ENCODE results near the gene VPS29. TPM values are rescaled to one million over a fixed set of nuclear protein-coding genes. Genes with fewer than 3 reads are reported as not detected.
"Not testable (repeated sequence)": the region's sequence is repeated elsewhere in the genome, so short reads cannot be mapped to it uniquely, and the experiment has no call there.

Gene VPS29
- total RNA-seq, 1 donor from 2014 or later, result 80.8 TPM

GRCh38 chr12:110520876-110521712 lies 19.2 kb upstream of the VPS29 start:
- DNase-seq (ENCODE audit: low read depth), result not testable (repeated sequence)

GRCh38 chr12:110518014-110518413 lies 16.1 kb upstream of the VPS29 start:
- not testable (repeated sequence) for DNase-seq (ENCODE audit: low read depth)

- no peak for DNase-seq (ENCODE audit: low read depth)
These were observed 15.1 kb upstream of the VPS29 start for GRCh38 chr12:110516995-110517394.

GRCh38 chr12:110514363-110514762 lies 12.5 kb upstream of the VPS29 start:
- DNase-seq (ENCODE audit: low read depth), result no peak

- DNase-seq (ENCODE audit: low read depth), result no peak
These were observed 11.9 kb upstream of the VPS29 start for GRCh38 chr12:110513842-110514241.

DNA sequence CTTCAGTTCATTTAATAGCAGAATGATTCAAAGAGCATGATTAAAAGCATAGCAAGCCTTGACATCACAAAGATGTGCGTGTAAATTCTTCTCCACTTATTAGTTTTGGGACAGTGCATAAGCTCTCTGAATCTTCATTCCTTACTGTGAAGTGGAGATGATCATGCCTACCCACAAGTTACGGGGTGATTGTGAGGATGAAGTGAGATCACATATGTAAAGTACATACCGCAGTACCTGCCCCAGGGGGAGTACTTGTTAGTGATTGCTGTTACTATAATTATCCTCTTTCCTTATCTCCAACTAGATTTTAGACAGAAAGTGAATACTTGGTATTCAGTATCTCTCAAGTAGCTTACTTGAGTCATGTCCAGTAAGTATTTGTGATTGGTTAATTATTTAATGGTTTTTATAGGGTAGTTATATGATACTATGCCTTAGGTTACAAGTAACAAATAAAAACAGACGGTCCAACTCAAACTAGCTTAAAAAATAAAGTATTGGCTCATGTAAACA lies 6.2 kb upstream of the VPS29 start:
- DNase-seq (ENCODE audit: low read depth), result peak; percentile 14

DNA sequence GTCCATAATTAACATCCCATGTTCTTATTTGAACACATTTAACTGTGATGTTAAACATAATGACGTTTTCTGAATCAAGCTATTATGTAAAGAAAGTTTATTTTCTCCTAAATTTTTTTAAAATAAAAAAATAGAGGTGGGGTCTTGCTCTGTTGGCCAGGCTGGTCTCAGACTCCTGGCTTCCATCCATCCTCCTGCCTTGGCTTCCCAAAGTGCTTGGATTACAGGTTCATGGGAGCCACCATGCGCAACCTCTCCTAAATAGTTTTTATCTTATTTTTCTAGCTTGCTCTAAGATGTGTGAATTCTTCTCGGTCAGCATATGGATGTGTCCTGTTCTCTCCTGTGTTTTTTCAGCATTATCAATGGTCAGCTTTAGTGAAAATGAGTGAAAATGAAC lies 3.4 kb upstream of the VPS29 start:
- DNase-seq (ENCODE audit: low read depth), result no peak

DNA sequence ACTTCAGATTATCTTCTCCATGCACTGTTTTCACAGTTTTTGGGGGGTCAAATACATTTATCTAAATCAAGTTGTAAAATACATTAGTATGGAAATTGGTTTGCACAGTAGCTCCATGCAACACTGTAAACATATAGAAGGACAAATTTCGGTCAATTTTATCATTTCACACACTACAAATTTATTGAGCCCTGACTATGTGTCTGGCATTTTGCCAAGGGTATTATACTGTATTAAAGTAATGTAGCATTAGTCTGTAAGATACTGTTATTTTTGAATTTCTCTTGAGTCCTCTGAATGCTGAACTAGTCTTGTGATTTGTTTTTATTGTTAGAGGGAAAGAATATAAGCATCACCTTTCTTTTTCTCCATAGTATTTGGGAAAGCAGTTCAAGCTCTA lies 1.5 kb upstream of the VPS29 start:
- DNase-seq (ENCODE audit: low read depth), result no peak

DNA sequence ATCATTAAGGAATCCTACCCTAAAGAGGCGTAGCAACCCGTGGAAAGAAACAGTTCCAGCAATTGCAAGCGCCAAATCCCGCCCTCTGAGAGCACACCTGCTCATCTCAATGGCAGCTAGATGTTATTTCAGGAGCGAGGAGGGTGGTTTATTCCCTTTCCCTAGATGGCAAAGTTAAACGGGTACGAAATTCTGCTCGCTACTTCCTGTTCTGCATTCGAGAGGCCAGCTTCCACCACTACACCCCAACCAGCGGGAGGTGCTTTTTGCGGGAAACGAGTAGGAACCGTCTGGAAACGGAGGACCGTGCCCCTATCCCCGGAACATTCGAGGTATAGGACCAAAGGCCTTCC lies 536 bp downstream of the VPS29 start:
- DNase-seq (ENCODE audit: low read depth), result peak; percentile 67

DNA sequence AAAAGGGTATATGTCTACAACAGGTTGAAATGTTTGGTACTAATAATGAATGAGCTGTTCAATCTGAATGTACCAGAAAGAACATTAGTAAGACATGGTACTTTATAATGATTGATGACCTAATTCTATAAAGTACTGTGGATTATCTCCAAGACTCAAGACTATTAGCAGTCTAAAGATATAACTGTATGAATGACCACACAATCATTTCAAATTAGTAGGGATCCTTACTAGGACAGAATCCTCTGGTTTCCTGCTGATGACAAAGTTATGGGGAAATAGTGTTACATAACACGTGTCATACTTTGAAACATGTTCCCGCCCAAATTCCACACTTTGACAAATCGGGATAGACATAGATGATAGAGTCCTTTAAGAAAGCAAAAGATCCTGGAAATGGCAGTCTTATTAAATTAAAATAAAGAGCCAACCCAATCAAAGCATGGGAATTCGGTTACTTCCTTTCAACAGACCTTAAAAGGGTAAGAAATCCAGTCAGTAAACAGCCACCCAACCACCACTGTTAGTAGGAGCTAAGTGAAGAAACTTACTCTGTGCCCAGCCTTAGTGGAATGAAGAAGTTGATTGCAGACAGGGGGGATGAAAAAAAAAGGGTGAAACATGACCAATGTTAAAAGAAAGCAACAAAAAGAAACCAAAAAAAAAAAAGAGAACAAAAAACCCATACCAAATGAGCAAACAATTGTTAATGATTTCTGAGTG lies 2.8 kb downstream of the VPS29 start:
- peak; percentile 47 for DNase-seq (ENCODE audit: low read depth)

- DNase-seq (ENCODE audit: low read depth), result no peak
These were observed 26.5 kb downstream of the VPS29 start for GRCh38 chr12:110475426-110475825.

DNA sequence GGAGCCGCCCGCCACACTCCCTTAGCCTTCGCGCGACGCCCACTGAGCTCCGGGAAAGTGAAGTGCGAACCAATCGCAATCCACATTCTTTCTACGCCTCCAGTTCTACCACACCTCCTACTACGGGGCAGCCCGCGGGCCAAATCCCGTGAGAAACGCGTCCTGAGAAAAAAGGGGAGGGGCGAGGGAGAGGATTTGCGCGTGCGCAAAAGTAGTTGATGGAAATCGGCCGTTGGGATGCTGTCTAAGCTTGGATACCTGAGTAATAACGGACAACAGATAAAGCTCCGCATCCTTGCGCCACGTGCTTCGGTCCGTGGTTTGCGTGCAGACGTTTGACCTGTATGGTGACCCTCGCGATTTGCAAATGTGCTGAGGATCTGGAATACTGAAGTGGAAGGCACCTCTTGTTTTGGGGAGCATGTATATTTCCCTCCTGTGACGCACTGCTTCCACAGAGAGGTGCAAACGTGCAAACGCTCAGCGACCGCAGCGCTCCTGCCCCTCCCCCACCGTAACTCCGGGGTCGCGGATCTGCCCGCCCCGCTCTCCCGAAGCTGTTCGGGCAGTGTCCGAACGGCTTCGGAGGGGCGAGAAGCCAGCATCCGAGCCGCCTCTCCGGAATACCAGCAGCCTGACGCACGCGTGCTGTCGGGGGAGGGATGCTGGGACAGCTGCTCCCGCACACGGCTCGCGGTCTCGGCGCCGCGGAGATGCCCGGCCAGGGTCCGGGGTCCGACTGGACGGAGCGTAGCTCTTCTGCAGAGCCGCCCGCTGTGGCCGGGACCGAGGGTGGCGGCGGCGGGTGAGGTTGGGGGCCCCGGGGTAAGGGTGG lies 33.5 kb downstream of the VPS29 start, which contains the start of the genes FAM216A and GPN3:
TSS of gene FAM216A (plus strand) at position 632 of the 835 bp plus-strand sequence. CDS start at position 663, 31 bp downstream.
TSS of gene GPN3 (minus strand) at position 44 of the 835 bp plus-strand sequence. CDS start 54 bp downstream, outside the sequence.
- DNase-seq (ENCODE audit: low read depth), result peak; percentile 95

DNA sequence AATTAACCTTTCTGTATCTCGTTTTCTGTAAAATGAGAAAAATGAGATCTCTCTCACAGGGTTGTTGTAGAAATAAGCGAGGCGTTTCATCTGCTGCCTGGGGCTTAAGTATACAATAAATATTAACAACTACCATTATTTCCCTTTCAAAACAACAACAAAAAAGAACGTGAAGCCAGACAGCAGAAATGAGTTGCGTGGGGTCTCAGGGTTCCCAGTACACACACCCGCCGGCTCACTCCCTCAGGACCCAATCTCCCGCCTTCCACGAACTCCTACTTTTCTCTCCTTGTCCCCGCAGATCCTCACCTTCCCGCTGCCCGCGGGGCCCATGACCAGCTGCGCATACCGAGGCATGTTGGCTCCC lies 34.1 kb downstream of the VPS29 start:
- no peak for DNase-seq (ENCODE audit: low read depth)

GRCh38 chr12:110466791-110467190 lies 35.1 kb downstream of the VPS29 start:
- DNase-seq (ENCODE audit: low read depth), result no peak

- DNase-seq (ENCODE audit: low read depth), result not testable (repeated sequence)
These were observed 36.1 kb downstream of the VPS29 start for GRCh38 chr12:110465765-110466164.

GRCh38 chr12:110465024-110465423 lies 36.9 kb downstream of the VPS29 start:
- no peak for DNase-seq (ENCODE audit: low read depth)

DNA sequence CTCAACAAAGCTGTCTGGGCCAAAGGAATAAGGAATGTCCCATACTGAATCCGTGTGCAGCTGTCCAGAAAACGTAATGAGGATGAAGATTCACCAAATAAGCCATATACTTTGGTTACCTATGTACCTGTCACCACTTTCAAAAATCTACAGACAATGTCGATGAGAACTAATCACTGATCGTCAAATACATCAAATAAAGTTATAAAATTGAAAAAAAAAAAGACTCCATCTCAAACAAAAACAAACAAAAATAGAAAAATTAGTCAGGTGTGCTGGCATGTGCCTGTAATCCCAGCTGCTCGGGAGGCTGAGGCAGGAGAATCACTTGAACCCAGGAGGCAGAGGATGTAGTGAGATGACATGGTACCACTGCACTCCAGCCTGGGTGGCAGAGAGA lies 40.7 kb downstream of the VPS29 start:
- not testable (repeated sequence) for DNase-seq (ENCODE audit: low read depth)

DNA sequence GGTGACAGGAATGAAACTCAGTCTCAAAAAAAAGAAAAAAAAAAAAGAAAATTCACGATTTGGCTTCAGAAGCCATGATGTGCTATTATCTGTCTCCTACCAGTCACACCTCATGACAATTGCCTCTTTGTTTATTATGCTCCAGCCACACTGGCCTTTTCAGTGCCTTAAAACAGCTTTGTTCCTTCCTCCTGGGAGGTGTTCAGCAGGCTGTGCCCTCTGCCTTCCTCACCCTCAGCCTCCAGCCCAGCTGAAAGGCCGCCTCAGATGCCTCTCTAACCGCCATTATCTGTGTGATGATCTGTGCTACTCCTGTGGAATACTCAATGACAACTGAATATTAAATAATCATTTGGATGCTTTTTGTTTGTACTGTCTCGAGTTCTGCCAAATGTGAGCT lies 43.2 kb downstream of the VPS29 start:
- no peak for DNase-seq (ENCODE audit: low read depth)

- DNase-seq (ENCODE audit: low read depth), result no peak
These were observed 48.2 kb downstream of the VPS29 start for GRCh38 chr12:110453569-110454296.

DNA sequence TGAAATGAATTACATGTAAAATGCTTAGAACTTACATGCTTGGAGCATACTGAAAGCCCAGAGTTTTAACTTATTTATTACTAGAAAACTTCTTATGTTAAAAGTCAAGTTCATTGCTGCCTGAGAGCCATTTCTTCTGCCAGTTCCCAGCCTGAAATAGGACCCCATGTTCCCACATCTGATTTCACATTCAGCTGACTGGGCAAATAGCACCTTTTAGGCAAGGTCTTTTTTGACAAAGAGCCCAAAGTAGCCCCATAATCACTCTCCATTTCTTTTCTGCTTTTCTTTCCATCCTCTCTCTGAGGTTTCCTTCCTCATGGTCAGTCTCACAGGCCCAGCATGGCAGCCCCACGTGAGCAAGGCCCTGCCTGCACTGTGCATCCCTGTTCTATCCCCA lies 50.6 kb downstream of the VPS29 start:
- DNase-seq (ENCODE audit: low read depth), result no peak
